HG02973 (cell line): ENCODE measurements around the gene S100A3.
A peak's percentile ranks its signal among the peaks of the same experiment; 100 is the strongest.

ENCODE experiments used
- ATAC-seq: cut with Tn5 transposase; IDR thresholded peaks from one replicate; pipeline ENCODE4 v1.9.1; 2021; ENCODE audit warnings: moderate library complexity; ENCODE audit not compliant: unreplicated experiment

S100A3 gene

DNA sequence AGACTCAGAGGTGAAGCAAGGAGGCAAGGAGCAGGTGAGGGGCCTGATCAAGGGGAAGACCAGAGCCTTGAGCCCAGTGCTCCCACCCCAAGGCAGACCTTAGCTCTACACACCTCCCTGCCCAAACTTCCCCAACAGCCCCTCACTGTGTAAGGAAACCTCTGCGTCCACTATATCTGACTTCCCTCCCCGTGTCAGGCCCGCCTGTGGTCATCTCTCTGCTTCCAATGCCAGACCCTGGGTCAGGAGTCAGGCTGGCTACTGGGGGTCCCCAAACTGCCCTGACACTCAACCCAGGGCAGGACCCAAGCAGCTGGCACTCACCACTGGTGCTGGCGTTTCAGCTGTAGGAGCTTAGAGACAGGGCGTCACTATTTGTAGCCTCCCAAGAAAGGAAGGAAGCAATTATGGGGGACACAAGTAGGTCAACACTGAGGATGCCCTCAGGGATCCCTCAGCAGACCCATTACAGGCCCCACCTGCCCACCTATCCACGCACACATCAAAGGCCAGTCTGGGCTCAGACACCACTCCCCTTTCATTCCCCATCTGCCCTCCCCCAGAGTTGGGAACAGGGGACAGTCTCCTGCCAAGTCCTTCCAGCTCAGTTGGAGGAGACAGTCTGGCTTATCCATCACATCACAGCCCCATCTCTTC, 811 bp upstream of the S100A3 start:
- ATAC-seq, result no peak

DNA sequence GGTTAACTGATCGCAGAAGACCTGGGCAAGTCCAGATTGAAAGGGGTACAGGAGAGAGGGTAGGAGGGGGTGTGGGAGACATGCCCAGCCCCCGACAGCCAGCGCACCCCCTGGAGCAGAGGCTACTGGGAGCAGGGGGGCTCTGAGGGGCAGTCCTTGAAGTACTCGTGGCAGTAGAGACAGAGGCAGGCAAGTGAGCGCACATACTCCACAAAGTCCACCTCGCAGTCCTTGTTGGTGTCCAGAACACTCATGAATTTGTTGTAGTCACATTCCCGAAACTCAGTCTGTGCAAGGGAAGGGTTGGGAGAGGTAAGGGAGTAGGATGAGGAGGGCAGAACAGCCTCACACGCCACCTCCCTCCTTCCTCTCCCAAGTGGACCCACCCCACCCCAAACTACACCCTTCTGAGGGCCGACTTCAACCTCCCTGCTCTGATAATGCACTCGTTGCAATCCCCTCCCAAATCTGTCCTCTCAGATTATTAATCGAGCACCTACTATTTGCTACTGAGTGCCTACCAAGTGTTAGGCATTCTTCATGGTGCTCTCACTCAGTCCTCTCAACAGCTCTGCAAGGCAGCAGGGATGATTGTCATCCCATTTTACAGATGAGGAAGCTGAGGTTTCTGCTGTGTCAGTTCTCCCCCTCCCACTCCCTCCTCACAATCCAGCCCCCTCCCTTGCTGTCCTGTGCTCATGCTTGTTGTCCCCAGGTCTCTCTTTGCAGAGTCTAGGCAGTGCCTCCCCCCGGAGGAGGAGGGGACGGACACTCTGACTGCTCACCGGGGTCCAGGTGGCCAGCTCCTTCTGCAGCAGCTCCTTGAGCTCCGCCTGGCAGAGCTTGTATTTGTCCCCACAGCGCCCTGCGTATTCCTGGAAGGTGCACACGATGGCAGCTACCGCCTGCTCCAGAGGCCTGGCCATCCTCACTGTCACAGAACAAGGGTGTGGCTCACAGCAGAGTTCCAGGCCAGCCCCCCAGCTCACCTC, 1.2 kb downstream of the S100A3 start:
- no peak for ATAC-seq

DNA sequence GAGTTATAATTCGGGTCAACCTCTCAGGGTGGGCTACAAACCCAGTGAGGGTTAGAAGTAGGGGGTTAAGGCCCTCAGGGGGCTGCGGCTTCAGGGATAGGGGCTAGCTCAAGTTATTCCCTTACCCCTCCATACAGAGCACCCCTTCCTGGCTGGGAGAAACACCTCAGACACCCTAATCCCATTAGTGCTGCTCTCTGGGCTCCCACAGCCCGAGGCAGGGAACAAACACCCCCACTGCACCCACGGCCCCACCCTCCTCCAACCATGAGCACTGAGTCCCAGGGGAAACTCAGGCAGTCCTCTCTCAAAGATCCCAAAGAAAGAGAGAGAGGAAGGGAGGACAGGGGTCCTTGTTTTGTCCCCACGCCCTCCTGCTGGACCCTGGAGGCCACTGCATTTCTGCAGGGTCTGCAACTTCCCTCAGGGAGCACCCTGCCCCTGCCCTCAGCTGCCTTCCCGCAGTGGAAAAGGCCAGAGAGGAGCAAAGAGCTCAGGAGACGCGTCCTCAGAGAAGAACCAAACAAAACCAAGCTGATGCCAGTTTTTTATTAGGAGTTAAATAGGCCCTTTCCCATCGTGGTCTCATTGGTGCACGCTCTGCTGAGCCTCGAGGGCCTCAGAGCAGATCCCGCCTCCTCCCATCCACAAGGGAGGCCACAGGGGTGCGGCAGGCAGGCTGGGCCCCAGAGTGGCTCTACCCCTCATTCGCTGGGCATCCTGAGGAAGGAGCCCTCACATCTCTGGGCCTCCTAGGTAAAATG, 2.1 kb downstream of the S100A3 start:
- no peak for ATAC-seq

DNA sequence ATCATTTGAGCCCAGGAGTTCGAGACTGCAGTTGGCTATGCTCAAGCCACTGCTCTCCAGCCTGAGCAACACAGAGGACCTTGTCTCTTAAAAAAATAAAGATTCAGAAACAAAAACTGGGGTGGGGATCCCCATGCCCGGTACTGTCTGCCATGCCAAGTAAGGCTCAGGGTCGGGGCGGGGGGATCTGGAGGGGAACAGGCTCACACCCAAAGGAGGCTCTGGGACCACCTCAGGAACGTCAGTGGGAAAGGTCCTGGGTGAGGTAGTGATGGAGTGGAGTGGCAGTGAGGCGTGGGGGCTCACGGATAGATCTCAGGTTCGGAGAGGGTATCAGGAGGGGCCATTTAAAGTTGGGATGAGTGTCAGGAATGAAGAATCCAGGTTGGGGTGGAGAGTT, 2.7 kb downstream of the S100A3 start:
- no peak for ATAC-seq

DNA sequence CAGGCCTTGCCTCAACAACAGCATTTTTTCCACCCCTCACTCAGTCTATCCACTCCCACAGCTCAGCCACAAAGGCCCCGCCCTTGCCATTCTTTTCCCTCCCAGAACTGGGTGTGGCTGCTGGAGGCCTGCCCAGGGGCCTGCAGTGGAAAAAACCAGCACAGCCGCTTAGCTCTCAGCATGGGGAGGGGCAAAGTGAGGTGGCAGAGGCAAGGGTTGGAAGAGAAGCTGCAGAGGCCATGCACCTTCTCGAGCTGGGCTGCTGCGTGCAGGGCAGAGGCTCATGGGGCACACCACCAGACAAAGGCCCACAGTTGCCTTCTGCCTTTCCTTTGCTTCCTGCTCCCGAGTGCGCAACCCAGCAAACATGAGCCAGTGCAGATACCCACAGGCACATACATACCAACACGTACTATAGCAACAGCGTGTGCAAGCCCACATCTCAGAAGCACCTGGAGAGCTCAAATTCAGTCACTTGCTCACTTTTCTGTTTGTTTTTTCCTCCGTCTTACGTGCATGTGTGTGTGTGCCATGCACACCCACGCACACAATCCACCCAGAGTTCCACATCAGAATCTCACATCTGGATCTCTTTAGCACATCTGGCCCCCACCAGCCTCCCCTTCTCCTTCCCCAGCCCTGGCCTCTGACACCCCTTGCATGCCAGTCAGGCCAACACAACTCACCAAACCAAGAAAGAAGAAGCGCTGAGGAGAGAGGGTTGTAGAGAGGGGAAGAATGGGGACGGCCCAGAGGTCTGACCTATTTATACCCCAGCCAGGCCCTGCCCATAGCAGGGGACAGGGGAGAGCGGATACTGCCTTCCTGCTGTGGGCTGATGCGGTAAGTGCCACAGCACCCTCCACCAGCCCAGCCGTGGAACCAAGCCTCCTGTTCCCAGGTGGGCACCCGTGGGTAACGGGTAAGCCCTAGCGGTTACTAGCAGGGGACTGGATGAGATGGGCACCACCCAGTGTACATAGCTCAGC, 3.7 kb downstream of the S100A3 start, which contains the start of gene S100A4:
Gene S100A4, minus strand, starts transcription at position 740 of the 989 bp plus-strand sequence. CDS start 1,012 bp downstream, outside the sequence.
- ATAC-seq, result peak; percentile 49

DNA sequence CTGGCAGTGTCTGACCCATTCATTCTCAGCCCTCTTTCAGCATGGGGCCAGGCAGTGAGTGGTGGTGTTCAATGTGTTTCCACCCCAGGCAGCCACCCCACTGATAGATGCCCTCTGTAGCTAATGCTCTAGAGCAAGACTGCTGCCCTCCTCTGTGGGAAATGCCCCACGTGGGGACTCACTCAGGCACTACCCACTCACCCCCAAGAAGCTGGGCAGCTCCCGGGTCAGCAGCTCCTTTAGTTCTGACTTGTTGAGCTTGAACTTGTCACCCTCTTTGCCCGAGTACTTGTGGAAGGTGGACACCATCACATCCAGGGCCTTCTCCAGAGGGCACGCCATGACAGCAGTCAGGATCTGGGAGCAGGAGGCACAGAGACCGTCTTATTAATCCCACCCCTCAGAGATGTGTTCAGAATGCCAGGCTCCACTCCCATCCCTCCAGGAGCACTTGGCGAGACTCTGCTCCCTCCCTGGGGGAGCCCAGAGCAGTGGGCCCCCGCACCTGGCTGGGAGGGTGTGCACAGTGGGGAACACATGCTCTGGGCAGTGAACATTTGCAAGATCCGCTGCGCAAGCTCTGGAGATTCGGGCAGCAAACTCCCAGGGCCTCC, 4.5 kb downstream of the S100A3 start:
- no peak for ATAC-seq

DNA sequence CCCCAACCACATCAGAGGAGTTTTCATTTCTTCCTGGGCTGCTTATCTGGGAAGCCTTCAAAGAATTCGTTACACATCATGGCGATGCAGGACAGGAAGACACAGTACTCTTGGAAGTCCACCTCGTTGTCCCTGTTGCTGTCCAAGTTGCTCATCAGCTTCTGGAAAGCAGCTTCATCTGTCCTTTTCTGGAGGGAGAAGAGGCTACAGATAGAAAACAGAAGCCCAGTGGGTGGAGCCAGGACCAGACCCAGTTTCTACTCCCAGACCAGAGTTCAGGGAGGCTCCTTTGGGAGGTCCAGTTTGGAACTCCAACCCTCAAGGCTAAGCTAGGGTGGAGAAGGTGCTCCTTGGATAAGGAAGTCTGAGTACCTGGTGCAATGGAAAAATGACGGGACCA, 5.3 kb downstream of the S100A3 start:
- ATAC-seq, result no peak

DNA sequence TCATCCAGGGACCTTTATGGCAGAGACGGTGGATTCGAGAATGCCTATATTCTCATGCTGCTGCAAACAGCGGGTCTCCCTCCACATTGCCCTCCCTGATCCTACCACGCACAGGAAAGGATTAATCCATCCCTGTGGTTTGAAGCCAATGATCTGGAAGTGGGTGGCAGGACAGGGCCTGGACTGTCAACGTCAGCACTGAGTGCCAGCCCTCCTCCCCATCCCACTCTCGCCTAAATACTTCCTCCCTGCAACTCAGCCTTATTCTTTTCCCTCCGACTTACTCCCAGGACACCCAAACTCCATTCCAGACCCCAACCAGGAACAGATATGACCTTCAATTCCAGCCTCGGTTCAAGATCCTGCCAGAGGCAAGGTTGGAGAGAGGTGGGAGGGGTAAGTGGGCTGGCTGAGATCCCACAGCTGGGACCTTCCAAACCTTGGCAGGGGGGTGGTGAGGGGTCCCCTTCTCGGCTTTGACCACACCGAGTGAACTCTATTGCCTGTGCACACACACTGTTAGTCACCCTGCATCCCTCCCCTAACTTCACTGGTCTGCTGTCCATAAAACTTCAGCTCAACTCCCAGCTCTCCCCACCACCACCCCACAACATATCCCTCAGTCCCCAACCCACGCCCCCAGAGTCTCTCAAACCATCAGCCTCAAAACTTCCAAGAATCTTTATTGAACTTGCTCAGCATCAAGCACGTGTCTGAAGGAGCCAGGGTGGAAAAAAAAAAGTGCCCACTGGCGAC, 5.9 kb downstream of the S100A3 start:
- no peak for ATAC-seq

DNA sequence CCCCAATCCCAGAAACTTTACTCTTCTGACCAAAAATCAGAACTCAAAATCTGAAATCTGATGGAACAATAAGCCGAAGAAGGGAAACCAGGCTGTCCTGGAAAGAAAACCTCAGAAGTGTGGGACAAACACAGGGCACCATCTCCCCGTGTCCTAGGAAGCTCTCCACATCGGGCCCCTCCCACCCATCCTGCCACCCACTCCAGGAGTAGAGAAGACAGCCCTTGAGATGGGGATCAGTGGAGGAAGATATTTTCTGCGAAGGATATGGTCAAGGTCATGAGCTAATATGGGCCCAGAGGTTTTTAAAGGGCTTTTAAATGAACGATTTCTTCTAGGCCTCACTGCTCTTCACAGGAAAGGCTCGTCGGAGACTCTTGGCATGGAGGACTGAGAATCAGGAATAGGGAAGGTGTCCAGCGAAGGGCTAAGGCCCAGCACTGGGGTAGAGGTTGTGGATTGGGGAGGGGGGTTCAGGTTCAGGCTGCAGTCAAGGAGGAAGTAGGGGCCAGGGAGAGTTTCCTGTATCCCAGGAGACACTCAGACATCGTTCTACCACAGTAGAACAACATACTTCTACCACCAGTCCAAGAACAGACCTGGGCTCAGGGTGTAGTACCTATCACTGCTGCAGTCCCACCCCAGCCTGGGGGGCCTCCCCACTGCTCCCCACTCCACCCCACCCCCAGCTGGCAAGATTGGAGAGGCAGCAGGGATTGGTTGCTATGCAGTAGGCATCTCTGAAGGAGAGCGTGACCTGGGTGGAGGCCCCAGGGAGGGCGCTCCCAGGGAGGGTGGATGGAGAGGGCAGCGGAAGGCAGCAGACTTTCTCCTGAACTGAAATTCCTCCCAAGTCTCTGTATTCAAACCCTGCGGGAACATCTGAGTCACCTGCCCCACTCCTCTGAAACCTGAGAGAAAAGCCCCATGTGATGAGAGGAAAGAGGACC, 7.1 kb downstream of the S100A3 start:
- ATAC-seq, result no peak

DNA sequence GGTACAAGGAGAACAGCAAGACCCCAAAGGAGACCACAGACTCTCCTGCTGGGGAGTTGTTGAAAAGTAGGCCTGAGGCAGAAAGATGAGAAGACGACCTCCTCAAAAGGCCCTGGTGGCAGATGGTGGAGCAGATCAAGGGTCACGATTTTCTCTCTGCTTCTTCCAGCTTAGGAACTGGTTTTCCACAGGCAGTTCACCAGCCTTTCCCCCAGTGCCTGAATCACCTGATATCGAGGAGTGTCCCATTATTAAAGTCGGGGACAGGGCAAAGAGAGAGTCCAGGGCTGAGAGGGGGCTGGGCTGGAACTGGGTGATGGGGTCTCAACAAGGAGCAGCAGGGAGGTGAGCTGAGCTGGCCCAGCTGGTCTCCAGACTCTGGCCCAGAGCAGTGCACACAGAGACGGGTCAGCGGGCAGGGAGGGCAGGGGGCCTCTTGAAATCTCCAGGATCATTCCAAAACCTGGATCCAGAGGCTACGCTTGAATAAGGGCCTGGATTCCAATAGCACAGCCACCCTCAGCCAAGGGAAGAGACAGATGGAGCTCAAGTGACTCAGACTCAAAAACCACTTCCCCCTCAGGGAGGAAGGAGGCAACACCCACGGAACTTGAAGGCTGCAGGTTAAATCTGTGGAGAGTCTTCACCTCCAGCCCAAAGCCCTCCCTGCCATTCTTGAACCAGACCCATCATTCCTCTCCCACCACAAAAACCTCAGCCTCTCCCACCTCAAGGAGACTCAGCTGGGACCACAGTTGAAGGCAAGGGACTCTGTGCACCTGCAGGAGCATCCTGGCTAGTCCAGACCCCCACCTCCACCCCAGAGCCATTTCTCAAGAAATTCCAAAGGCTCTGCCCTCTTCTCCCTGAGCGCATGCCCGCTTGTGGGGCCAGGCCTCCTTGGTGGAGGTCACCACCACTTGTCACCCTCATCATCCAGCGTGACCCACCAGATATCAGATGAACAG, 8.4 kb downstream of the S100A3 start, which contains the start of gene S100A5:
Gene S100A5, minus strand, starts transcription at position 541 of the 968 bp plus-strand sequence. CDS start 743 bp downstream, outside the sequence.
- no peak for ATAC-seq

DNA sequence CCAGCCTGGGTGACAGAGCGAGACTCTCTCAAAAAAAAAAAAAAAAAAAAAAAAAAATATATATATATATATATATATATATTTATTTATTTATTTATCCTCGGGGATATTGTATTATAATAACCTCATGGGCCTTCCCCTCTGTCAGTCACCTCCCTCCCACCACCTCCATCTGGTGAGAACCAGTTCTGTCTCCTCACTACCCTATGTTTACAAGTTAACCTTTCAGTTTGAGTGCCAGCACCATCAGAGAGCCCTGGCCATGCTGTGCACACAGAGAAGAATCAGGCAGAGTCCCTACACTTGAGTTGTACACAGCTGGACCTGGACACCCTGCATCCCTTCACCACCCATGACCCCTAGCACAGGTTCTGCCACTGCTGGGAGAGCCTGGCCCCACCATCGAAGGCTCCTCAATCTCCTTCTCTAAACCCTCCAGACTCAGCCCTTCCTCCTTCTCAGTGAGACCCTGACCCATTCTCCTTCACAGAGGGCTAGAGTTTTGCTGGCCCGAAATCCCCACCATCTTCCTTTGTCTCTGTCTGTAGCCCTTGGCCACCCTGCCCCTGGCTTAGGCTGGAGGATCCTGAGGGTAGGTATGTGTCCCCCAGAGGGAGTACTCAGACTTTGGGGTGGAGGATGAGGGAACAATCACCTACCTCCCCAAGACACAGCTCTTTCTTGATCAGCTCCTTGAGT, 9.5 kb downstream of the S100A3 start:
- no peak for ATAC-seq

DNA sequence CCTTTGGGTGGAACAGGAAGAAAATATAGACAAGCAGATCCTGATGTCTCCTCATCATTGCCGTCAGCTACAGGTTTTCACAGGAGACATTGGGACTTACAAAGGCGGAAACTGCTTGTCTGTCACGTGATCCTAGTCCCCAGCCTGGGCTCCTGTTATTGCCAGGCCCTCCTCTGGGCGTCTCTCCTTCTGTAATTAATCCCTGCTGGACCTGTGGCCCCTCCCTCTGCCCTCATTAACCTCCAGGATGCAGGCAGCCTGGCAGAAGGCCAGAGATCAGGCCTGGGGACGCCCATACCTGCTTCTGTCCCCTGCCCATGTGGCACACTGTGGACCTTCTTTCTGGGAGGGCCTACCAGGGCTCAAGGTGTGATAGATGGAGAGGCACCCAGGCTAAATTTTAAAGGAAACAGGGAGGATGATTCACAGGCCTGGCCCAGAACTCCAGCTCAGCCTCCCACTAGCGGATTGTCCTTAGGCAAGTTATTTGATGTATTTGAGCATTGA, 10.7 kb downstream of the S100A3 start:
- no peak for ATAC-seq

DNA sequence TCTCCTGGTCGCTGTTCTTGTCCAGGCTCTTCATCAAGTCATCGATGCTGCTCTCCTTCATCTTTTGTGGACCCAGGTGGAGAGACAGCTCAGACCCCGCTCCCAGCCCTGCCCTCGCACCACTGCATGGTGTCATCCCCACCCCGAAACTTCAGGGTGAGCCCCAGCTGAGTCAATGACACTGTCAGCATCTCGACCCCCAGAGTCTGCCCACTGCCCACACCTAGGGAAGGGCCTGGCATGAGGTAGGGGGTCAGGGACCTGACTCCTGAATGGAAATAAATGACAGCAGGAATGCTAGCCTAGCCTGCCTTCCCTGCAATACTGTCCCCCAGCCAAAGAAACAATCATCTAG, 11.7 kb downstream of the S100A3 start:
- no peak for ATAC-seq

DNA sequence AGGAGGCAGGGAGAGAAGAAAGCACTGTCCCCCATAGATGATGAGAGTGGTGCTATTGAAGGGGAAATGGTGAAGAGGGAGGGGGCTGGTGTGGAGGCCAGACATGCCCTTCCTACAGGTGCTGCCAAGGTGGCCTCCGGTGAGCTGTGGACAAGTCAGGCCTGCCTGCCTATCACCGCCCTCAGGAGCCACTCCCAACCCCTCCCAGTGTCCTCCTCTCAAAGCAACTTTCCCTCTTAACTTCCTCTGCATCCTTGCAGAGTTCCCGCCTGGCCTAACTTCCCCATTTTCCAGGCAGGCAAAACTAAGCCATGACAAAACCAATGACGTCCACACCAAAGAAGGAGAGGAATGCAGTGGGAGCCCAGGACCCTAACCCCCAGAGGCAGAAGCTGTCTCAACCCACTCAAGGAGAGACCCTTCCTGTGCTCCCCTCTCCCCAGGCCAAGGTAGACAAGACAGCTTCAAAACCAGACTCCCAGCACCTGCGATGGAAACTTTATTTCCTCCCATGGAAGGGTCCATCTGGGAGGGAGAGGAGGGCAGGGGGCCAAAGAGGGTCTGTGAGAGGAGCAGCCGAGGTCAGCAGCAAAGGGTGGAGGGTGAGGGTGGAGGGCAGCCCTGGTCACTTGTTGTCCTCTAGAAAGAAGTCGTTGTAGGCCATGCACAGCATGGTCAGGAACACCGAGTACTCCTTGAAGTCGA, 12.2 kb downstream of the S100A3 start:
- ATAC-seq, result no peak

DNA sequence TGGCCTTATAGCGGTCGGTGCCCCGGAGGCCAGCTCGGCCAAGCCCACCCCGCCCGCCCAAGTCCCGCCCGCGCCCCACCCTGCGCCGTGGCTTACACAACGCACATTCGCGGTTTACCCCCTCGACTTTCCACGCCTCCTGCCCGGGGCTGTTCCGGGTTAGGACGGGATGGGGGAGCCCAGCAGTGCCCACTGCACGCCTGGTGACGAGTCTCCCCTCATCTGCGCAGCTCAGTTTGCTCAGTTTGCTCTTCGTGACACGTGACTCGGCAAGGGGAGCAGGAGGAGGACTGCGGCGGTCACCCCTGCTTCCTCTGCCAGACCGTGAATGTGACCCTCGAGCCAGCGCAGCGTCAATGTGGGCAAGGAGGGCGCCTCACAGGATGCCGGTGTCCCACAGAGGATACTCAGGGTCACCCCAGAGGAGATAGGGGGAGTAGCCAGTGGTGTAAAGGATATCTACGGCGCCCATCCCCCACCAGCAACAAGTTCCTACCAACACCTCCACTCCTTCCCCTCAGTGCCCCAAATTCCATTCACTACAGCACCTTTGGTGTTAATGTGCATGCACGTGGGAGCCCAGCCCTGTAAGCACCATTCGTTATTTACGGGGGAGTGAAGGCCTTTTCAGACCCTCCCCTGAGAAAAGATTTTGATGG, 12.9 kb downstream of the S100A3 start:
- peak; percentile 38 for ATAC-seq
